22Rv1 (cell line): ENCODE measurements around the gene LSS.

Experiments
- ZFX ChIP-seq: fragments of 450-650 bp; IDR thresholded peaks from 2 replicates; pipeline ENCODE4 v1.6.1; 2017; ENCODE audit warnings: antibody characterized with exemption, borderline replicate concordance
- TF ChIP-seq, protein P1 (sequence below): fragments of 450-650 bp; IDR thresholded peaks from 2 replicates; pipeline ENCODE4 v1.5.1; 2017; ENCODE audit warnings: mild to moderate bottlenecking

GRCh38 chr21:46248827-46249226, 20.3 kb upstream of the LSS start:
- TF ChIP-seq, protein P1, sequence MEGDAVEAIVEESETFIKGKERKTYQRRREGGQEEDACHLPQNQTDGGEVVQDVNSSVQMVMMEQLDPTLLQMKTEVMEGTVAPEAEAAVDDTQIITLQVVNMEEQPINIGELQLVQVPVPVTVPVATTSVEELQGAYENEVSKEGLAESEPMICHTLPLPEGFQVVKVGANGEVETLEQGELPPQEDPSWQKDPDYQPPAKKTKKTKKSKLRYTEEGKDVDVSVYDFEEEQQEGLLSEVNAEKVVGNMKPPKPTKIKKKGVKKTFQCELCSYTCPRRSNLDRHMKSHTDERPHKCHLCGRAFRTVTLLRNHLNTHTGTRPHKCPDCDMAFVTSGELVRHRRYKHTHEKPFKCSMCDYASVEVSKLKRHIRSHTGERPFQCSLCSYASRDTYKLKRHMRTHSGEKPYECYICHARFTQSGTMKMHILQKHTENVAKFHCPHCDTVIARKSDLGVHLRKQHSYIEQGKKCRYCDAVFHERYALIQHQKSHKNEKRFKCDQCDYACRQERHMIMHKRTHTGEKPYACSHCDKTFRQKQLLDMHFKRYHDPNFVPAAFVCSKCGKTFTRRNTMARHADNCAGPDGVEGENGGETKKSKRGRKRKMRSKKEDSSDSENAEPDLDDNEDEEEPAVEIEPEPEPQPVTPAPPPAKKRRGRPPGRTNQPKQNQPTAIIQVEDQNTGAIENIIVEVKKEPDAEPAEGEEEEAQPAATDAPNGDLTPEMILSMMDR: no peak
- no peak for TF ChIP-seq ZFX
